IMR-90 (cell line): Measurements from ENCODE around the gene NUP50. TPM values are rescaled to one million over a fixed set of nuclear protein-coding genes. Genes with fewer than 3 reads are reported as not detected.

Experiments
- ATAC-seq: fragments of 200-7000 bp; cut with Tn5 transposase; 2 replicates; pipeline ENCODE4 v1.9.1; 2020; ENCODE audit warnings: low read depth, mild to moderate bottlenecking, moderate library complexity
- BruUV-seq: library from RNA; stranded (reverse); fragments of 400-500 nt; replicated peaks from 2 replicates; lab custom pipeline; 2021; lab: Mats Ljungman, UMichigan
- CTCF ChIA-PET: fragments of 300-600 bp; formaldehyde crosslinking; extraction: SDS; loops from one replicate; lab custom pipeline; 2021; ENCODE audit warnings: antibody characterized with exemption; lab: Yijun Ruan, JAX
- POLR2A ChIA-PET: fragments of 300-600 bp; sonication (Branson Sonifier 250); formaldehyde crosslinking; loops from one replicate; lab custom pipeline; 2022; ENCODE audit warnings: antibody characterized with exemption; ENCODE audit not compliant: unreplicated experiment; lab: Charles Lee
- DNase-seq: peaks from one replicate; pipeline ENCODE4 v3.0.0; 2013
- H2AFZ ChIP-seq: replicated peaks from 2 replicates; pipeline ENCODE3; 2013; ENCODE audit warnings: low read length, mild to moderate bottlenecking; ENCODE audit not compliant: poor library complexity
- H2AK5ac ChIP-seq: 2 replicates; pipeline ENCODE4 v1.6.1; 2013; ENCODE audit warnings: low read depth, low read length, inconsistent platforms
- H2AK9ac ChIP-seq: replicated peaks from 2 replicates; pipeline ENCODE3; 2013; ENCODE audit warnings: mild to moderate bottlenecking, low read depth, low read length, moderate library complexity; ENCODE audit not compliant: poor library complexity
- H2BK120ac ChIP-seq: 2 replicates; pipeline ENCODE4 v1.6.1; 2013; ENCODE audit warnings: low read depth, low read length, inconsistent platforms
- H2BK15ac ChIP-seq: 3 replicates; pipeline ENCODE4 v1.6.1; 2013; ENCODE audit warnings: low read depth, low read length, inconsistent platforms
- H2BK20ac ChIP-seq: 2 replicates; pipeline ENCODE4 v1.6.1; 2013; ENCODE audit warnings: low read depth, mild to moderate bottlenecking, inconsistent platforms, low read length, moderate library complexity
- H2BK5ac ChIP-seq: 2 replicates; pipeline ENCODE4 v1.6.1; 2013; ENCODE audit warnings: mild to moderate bottlenecking, low read depth, low read length, inconsistent platforms; ENCODE audit not compliant: poor library complexity, severe bottlenecking
- H3K14ac ChIP-seq: replicated peaks from 2 replicates; pipeline ENCODE4 v1.6.1; 2013; ENCODE audit warnings: low read depth, low read length, inconsistent platforms
- H3K18ac ChIP-seq: 2 replicates; pipeline ENCODE4 v1.6.1; 2013; ENCODE audit warnings: low read depth, low read length, control low read depth
- H3K23ac ChIP-seq: 2 replicates; pipeline ENCODE4 v1.6.1; 2013; ENCODE audit warnings: low read depth, low read length, inconsistent platforms
- H3K27ac ChIP-seq: 2 replicates; pipeline ENCODE4 v1.5.1; 2013; ENCODE audit warnings: mild to moderate bottlenecking, control low read depth, low read length; ENCODE audit not compliant: insufficient read depth
- H3K27me3 ChIP-seq: 2 replicates; pipeline ENCODE4 v1.6.1; 2013; ENCODE audit warnings: low read length; ENCODE audit not compliant: control insufficient read depth, insufficient read depth
- H3K36me3 ChIP-seq: 2 replicates; pipeline ENCODE4 v1.6.1; 2013; ENCODE audit warnings: low read length, mixed read lengths; ENCODE audit not compliant: control insufficient read depth, insufficient read depth
- H3K4ac ChIP-seq: 2 replicates; pipeline ENCODE4 v1.6.1; 2013; ENCODE audit warnings: low read depth, low read length, inconsistent platforms
- H3K4me1 ChIP-seq: 2 replicates; pipeline ENCODE4 v1.6.1; 2013; ENCODE audit warnings: low read length, mixed read lengths; ENCODE audit not compliant: control insufficient read depth, insufficient read depth
- H3K4me2 ChIP-seq: 2 replicates; pipeline ENCODE4 v1.6.1; 2013; ENCODE audit warnings: low read depth, mild to moderate bottlenecking, control low read depth, low read length, moderate library complexity
- H3K4me3 ChIP-seq: 2 replicates; pipeline ENCODE4 v1.5.1; 2013; ENCODE audit warnings: low read depth, mild to moderate bottlenecking, control low read depth, low read length, moderate library complexity; ENCODE audit not compliant: insufficient read depth
- H3K56ac ChIP-seq: 2 replicates; pipeline ENCODE4 v1.6.1; 2013; ENCODE audit warnings: low read length, inconsistent platforms; ENCODE audit not compliant: insufficient read depth; ENCODE audit errors: extremely low read depth
- H3K79me1 ChIP-seq, 2 experiments: 2 replicates each; pipeline ENCODE4 v1.6.1; 2013; ENCODE audit warnings: low read length in 2 of 2, inconsistent platforms in 1 of 2, low read depth in 1 of 2
- H3K9ac ChIP-seq: 2 replicates; pipeline ENCODE4 v1.6.1; 2013; ENCODE audit warnings: low read depth, low read length, control low read depth
- H3K9me1 ChIP-seq: 2 replicates; pipeline ENCODE4 v1.6.1; 2013; ENCODE audit warnings: low read length, inconsistent platforms; ENCODE audit not compliant: insufficient read depth
- H3K9me3 ChIP-seq: 2 replicates; pipeline ENCODE4 v1.6.1; 2013; ENCODE audit warnings: low read length; ENCODE audit not compliant: control insufficient read depth, insufficient read depth
- H4K20me1 ChIP-seq: 2 replicates; pipeline ENCODE4 v1.6.1; 2013; ENCODE audit warnings: low read length, inconsistent platforms; ENCODE audit not compliant: insufficient read depth
- H4K5ac ChIP-seq: 2 replicates; pipeline ENCODE4 v1.6.1; 2013; ENCODE audit warnings: mild to moderate bottlenecking, low read depth, low read length, control low read depth
- H4K8ac ChIP-seq, 2 experiments: 2 replicates each; pipeline ENCODE4 v1.6.1; 2013; ENCODE audit warnings: low read depth in 2 of 2, low read length in 2 of 2, control low read depth in 1 of 2, inconsistent platforms in 1 of 2
- H4K91ac ChIP-seq: 2 replicates; pipeline ENCODE4 v1.6.1; 2013; ENCODE audit warnings: low read depth, low read length, inconsistent platforms; ENCODE audit not compliant: insufficient read depth
- BHLHE40 ChIP-seq: fragments of 150-350 bp; IDR thresholded peaks from 2 replicates; pipeline ENCODE4 v1.6.1; 2016; ENCODE audit warnings: mild to moderate bottlenecking, low read depth, low read length
- CHD1 ChIP-seq: IDR thresholded peaks from 2 replicates; pipeline ENCODE4 v1.6.1; 2012; ENCODE audit warnings: low read depth, low read length, improper control_type of control experiment
- FOS ChIP-seq: fragments of 150-350 bp; IDR thresholded peaks from 2 replicates; pipeline ENCODE4 v1.6.1; 2016; ENCODE audit warnings: low read depth, low read length
- MAFK ChIP-seq: IDR thresholded peaks from 2 replicates; pipeline ENCODE4 v1.6.1; 2012; ENCODE audit warnings: low read depth, low read length, improper control_type of control experiment
- NFE2L2 ChIP-seq: fragments of 150-350 bp; IDR thresholded peaks from 2 replicates; pipeline ENCODE4 v1.6.1; 2016; ENCODE audit warnings: low read depth, mild to moderate bottlenecking, low read length
- RCOR1 ChIP-seq: IDR thresholded peaks from 2 replicates; pipeline ENCODE4 v1.6.1; 2012; ENCODE audit warnings: mild to moderate bottlenecking, low read length, improper control_type of control experiment; ENCODE audit not compliant: insufficient replicate concordance
- WGBS, 2 experiments: methylation state at CpG; one replicate each; pipeline versions ENCODE4 v1.1.5 to v1.1.7; 2013; ENCODE audit warnings: missing lambda C conversion rate in 2 of 2; ENCODE audit not compliant: insufficient read length in 1 of 2; ENCODE audit errors: extremely low coverage in 2 of 2; 5-methylcytosine and 5-hydroxymethylcytosine counted together
- dilution Hi-C: fragments of 300-500 bp; cut with HindIII; formaldehyde crosslinking; loops from one replicate; pipeline ENCODE4 v1.14.3; 2018; ENCODE audit warnings: low sequenced_read_pairs; ENCODE audit not compliant: unreplicated experiment
- in situ Hi-C: fragments of 300-500 bp; cut with MboI; formaldehyde crosslinking; loops from 3 replicates; pipeline ENCODE4 v1.14.3; 2019; ENCODE audit warnings: low sequenced_read_pairs, inconsistent platforms, mixed read lengths
- intact Hi-C: fragments of 100-400 bp; cut with micrococcal nuclease; formaldehyde crosslinking; loops from 2 replicates; pipeline ENCODE4 v1.10.0; 2022
- polyA plus RNA-seq, 3 experiments: library from polyadenylated mRNA; depleted of rRNA; stranded (reverse); fragments of >200 nt; gene quantifications; 2 replicates each; pipeline ENCODE4 v1.2.3, GENCODE V29; 2012; ENCODE audit warnings: low replicate concordance in 1 of 3
- total RNA-seq: library from RNA; depleted of rRNA; stranded (reverse); fragments of >200 nt; gene quantifications from 2 replicates; pipeline ENCODE4 v1.2.3, GENCODE V29; 2012
- TF ChIP-seq, protein P1 (sequence below): fragments of 150-350 bp; IDR thresholded peaks from 2 replicates; pipeline ENCODE4 v1.6.1; 2017; ENCODE audit warnings: mild to moderate bottlenecking, antibody characterized with exemption, low read length, low read depth

NUP50 gene
- total and polyA plus RNA-seq, 2 of the 4 experiments (the other 2 are of a cell fraction) = 12.8 to 65.4 TPM

DNA sequence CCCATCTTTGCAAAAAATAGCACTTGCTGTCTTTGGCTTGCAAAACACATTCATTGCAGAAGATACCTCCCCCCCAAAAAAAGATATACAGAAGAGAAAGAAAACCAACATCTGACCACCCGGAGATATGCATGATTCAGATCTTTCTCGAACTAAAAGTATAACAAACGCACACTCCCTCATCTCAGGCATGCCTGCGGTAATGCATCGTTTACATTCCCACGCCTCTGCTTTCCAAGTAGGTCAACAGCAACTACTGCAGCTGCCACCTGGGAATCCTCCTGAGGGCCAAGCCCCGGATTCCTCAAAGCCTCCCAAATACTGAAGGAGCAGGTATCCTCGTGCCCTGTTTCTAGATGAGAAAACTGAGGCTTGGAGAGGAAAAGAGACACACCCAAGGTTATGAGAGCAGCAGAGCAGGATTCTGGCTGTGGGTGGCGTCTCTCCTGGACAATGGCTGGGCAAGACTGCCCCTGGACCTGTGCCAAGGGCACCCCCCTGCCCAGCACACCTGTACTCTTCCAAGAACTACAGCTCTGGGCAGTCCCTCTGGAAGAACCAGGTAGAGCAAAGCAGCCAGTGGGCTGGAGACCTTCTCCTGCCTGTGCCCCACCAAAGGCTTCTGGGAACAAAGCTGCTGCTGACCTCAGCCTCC, 38.1 kb downstream of the NUP50 start (continued):
- TF ChIP-seq, protein P1, sequence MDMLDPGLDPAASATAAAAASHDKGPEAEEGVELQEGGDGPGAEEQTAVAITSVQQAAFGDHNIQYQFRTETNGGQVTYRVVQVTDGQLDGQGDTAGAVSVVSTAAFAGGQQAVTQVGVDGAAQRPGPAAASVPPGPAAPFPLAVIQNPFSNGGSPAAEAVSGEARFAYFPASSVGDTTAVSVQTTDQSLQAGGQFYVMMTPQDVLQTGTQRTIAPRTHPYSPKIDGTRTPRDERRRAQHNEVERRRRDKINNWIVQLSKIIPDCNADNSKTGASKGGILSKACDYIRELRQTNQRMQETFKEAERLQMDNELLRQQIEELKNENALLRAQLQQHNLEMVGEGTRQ = 0 out of 2 replicates have a peak, but pooled peaks have one; percentile 22
- TF ChIP-seq NFE2L2 = peak; percentile 79

DNA sequence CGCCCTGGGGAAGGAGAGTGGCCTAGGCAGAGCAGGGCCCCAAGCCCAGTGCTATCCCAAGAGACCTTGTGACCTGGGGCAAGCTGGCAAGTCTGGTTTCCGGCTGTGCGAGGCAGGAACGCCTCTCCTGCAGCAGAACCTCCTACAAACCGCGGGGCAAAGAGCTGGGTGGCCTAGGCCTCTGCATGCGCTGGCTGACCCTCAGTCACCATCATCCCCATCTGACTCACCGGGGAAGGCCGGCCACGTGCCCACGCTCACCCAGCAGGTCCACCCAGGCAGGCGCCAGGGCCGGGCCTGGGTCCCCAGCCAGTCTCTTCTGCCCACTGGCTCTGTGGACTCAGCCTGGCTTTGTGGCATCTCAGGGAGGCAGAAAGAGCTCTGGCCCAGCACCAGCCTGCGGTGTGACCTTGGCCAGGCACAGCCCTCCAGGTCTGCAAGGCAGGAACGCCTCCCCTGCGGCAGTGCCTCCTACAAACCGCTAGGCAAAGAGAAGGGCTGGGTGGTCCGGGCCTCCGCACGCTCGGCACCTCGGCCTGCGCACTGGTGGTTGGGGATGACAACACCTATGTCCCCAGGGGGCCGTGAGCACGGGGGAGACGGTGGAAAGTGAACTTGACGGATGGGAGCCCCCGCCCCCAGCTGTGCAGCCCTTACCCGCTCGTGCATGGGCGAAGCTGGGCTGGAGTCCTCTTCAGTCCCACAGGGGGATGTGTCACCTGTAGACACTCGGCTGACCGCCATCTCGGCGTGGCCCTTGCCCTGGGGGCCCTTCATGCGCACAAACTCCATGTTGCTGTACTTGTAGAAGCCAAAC, 38.8 kb downstream of the NUP50 start:
- 96% methylated on average over 13 of the region's 36 CpGs; no CpG with 5 or more reads in 1 of the 2 experiments for WGBS, 2 experiments
- DNase-seq (peak; percentile 32), ATAC-seq (no peak)

More for the DNA sequence above, 38.8 kb downstream of the NUP50 start:
- Histone ChIP-seq H2BK20ac (peak overlapping the region; percentile 23), H2BK120ac (peak overlapping the region; percentile 94), H2BK5ac (peak overlapping the region; percentile 46), H3K4me1 (peaks cover 21% of the 10 kb centered on the region), H3K79me1 (peaks cover 0 to 22% of the 10 kb centered on the region in 2 experiments; a peak in 3 of 4 replicates), H4K5ac (peak overlapping the region; percentile 14; the same call in 1 of the 2 replicates), H3K4ac (peak overlapping the region; percentile 91), H3K14ac (peak overlapping the region; percentile 75), H3K4me2 (no peak overlapping the region), H2AK9ac (peak overlapping the region; percentile 89), H3K56ac (no peak overlapping the region), H2AK5ac (peak overlapping the region; percentile 97), H3K36me3 (peaks cover 51% of the 10 kb centered on the region), H4K8ac (peak overlapping the region in 1 of 2 experiments; percentile 68; a peak in 2 of 4 replicates), H3K27ac (peak overlapping the region; percentile 38; the same call in 1 of the 2 replicates), H3K4me3 (no peak overlapping the region), H2BK15ac (peak overlapping the region; percentile 8; the same call in 1 of the 3 replicates), H4K20me1 (peaks cover 24% of the 10 kb centered on the region), H3K9me3 (no peaks in the 10 kb centered on the region), H3K9ac (no peak overlapping the region), H3K27me3 (no peaks in the 10 kb centered on the region), H2AFZ (peak overlapping the region; percentile 38), H4K91ac (peak overlapping the region; percentile 93), H3K18ac (peak overlapping the region; percentile 48), H3K23ac (peak overlapping the region; percentile 55), H3K9me1 (peaks cover 15% of the 10 kb centered on the region)
- TF ChIP-seq FOS (0 out of 2 replicates have a peak, but pooled peaks have one; percentile 6), BHLHE40 (no peak), MAFK (no peak), CHD1 (no peak), NFE2L2 (no peak), RCOR1 (no peak)
- TF ChIP-seq, protein P1 = no peak
- CTCF ChIA-PET = no interaction called here
- POLR2A ChIA-PET = no interaction called here
- in situ Hi-C loops (no loop called here), intact Hi-C loops (loop anchor here (5.0 kb wide), 1 partner anchor 100 kb away; no protein-coding TSS in a partner anchor), dilution Hi-C loops (no loop called here)
- BruUV-seq = no TSS peak
